ENCODE measurements around the gene MCTP2.

The MCTP2 gene

DNA sequence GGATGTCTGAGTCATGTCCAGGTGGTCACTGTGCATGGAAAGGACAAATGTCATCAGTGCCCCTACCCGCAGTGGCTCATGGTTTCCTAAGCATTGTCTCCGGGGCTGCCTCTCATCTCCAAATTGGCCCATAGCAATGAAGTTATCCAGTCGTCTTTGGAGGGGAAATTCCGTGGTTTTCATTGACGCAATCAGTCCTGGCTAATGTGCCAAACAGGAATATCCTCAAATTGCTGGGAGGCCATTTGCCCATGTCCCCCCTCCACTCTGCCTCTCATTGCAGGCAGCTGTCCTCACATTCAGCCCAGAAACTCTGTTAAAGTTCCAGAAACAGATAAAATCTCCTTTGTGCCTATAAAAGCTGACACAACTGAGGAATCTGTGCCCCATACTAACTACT lies 81.6 kb downstream of the MCTP2 start:
- DNase-seq = no peak

DNA sequence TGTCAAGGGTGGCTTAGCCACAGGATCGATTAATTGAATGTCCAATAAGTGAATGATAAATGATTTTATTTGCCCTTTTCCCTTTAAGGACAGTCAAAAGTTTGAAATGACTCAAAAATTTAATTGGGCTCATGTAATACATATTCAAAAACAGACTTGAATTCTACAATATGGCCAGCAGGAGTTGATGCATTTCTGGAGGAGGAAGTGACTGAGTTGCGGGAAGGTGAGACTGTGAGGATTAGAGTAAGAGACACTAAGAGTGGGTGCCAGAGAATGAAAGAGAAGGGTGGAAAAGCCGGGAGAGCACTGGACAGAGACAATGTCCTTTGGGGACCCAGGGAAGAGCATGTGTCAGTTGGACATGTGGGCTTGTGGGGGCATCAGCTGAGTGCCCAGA lies 83.3 kb downstream of the MCTP2 start:
- DNase-seq = no peak

DNA sequence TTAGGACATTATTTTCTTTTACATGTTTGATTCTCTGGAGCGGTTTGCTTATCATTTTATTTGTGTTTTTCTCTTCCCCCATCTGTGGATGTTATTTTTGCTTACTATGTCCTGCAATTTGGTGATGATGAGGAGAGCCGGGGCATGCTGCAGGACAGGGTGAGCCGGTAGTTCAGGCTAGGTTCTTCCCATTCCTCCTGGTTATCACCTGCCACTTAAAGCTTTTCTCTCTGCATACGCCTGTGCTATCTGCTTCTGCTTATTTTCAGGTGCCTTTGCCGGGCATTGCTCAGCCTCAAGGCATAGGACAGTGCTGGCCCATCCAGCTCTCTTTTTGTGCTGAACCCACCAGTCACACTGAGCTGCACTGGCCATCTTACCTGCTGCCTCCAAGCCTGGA lies 85.8 kb downstream of the MCTP2 start:
- DNase-seq = no peak

GRCh38 chr15:94322141-94322540 lies 90.8 kb downstream of the MCTP2 start:
- DNase-seq = no peak

DNA sequence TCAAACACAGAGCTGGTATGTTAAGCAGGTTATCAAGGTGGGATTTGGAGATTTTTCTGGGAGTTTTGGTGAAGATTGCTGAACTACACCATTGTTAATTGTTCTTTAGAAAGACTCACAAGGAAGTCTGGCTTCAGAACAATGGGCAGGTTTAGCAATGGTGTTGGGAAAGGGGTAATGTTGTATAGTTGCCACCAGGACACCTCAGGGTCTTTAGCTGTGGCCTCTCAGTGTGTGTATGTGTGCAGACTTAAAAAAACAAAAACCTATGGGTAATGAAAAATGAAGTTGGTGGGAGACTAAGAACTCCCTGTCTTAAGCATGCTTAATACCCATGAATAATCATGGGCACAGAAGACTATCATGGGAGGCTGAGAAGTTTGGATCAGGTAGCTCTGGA lies 91.7 kb downstream of the MCTP2 start:
- no peak for DNase-seq

DNA sequence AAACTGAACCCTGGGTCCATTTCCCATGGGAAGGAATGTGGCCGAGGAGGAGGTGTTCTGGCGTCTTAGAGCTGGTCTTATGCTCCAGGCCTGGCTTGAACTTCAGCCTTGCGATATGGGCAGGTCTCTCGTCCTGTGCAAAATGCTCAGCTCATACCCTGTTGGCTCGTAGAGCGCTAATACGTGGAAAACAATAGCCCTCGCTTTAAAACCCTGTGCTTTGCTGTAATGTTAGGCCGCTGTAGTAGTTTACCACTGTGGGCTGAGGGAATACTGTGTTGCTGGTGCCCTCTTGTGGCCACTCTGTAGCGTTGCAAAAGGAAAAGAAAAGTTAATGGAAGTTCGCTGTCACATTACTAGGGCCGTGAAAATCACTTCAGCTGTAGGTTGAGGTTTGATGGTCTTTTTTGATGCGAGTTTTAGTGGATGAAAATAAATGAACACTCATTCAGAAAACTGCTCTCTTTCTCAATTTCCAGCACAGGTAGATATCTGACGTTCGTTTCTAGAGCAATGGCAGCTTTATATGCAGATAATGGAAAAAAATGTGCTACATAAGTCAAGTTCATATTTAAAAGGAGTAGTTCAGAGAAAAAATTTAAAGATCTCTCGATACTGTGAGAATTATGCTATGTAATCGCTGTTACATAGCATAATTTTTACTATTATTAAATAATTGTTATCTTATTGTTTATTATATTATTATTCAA lies 92.9 kb downstream of the MCTP2 start:
- DNase-seq = peak; percentile 63

- no peak for DNase-seq
Observed at GRCh38 chr15:94324835-94325767, 93.7 kb downstream of the MCTP2 start.

GRCh38 chr15:94327356-94327936 lies 96.1 kb downstream of the MCTP2 start:
- DNase-seq = peak; percentile 30

GRCh38 chr15:94331731-94332130 lies 100.4 kb downstream of the MCTP2 start:
- DNase-seq = no peak

- no peak for DNase-seq
Observed at GRCh38 chr15:94335616-94336015, 104.3 kb downstream of the MCTP2 start.

- no peak for DNase-seq
Observed at GRCh38 chr15:94336817-94337467, 105.6 kb downstream of the MCTP2 start.

DNA sequence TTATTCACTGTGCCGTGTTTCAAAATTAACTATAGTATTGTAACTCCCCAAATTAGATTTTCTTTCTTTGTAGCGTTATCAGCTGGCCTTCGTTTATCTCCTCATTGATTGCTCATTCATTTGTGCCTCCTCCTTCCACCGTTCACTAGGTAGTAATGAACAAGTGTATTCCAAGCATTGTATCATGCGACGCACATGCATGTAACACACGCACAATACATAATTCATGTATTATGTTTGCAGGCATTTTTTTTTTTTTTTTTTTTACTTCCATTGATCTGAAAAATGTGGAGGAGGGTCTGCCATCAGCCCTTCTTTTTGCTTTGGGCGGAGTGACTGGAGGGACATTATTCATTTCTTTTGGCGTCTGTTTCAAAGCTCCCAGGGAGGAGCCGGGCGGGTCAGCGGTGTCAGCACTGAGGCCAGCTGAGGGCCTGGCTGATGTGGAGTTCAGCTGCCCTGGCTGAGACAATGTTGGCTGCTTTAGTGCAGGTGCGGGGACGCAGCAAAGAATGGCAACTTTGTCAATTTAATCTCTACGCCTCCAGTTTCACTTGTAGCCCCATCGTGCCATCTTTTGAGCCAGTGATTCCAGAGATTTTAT lies 107.0 kb downstream of the MCTP2 start:
- no peak for DNase-seq

DNA sequence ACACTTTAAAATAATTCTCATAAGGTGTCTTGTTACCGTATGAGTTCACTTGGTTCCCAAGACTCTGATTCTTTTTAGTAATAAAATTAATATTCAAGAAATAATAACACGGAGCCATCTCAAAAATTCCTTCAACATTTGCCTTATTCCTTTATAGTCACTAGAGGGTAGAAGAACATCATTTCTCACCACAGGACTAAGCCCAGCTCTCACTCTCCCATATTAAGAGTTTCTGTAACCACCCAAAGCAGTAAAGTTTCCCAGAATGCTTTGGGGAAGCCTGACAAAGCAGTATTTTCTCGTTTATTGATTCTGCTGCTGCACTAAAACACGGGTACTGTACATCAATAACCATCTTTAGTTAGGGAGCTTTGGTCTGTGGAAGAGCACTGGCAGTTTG lies 114.9 kb downstream of the MCTP2 start:
- no peak for DNase-seq

DNA sequence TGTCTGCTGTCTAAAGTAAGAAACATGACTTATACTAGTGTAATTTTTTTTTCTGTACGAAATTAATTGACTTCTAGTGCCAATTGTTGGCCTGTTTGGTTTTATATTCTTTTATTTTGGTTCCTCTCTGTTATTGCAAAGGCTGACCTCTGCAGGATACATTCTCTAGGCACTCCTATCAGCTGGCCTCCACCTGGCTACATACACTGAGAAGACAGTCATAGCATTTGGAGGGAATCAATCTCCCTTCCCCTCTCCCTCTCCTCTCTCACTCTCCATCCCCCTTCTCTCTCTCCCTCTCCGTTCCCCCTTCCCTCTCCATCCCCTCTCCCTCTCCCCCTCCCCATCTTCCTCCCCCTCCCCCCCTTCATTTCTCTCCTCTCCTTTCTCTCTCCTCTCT lies 116.7 kb downstream of the MCTP2 start:
- no peak for DNase-seq

DNA sequence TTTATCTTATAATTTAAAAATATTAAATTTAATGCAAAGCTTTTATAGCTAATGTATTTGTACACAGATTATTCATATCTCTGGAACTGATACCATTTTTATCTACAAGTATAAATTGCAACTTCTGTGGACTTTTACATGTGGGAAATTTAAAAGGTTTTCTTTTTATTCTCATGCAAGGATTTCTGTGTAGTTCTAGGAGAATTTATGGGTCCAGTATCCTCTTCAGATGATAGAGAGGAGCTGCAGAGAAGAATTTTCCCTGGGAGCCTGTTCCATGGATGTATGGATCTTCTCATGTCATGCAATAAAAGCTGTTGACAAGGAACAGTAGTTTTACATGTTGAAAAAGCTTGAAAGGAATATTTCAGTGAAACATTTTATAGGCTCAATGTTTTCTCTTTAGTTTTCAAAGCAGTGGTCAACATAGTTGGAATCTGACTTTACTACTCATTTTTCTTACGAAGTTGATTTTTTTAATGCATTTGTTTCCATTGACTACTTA lies 119.7 kb downstream of the MCTP2 start:
- DNase-seq = no peak

- DNase-seq = no peak
Observed at GRCh38 chr15:94352636-94353487, 121.5 kb downstream of the MCTP2 start.

- DNase-seq = no peak
Observed at GRCh38 chr15:94353488-94353820, 122.1 kb downstream of the MCTP2 start.

GRCh38 chr15:94354655-94355054 lies 123.3 kb downstream of the MCTP2 start:
- no peak for DNase-seq

- no peak for DNase-seq
Observed at GRCh38 chr15:94359716-94360115, 128.4 kb downstream of the MCTP2 start.

DNA sequence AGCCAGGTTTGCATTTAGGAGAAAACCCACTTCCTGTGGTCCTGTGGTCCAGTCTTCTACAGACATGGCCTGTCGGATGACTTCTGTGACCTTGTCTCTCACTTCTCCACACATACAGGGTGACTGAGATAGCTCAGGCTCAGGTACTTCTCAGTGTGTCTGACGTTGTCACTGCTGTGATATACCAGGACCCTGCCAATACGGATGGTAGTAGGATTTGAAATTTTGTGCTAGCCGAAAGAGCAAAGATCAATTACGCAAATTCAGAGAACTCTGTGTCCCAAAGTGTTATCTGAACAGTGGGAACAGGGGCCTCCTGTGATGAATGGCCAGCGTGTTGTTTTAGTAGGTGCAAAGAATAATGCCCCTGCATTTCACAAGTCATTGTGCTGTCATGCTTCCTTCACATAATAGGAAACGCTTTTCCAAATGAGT lies 128.9 kb downstream of the MCTP2 start:
- no peak for DNase-seq

DNA sequence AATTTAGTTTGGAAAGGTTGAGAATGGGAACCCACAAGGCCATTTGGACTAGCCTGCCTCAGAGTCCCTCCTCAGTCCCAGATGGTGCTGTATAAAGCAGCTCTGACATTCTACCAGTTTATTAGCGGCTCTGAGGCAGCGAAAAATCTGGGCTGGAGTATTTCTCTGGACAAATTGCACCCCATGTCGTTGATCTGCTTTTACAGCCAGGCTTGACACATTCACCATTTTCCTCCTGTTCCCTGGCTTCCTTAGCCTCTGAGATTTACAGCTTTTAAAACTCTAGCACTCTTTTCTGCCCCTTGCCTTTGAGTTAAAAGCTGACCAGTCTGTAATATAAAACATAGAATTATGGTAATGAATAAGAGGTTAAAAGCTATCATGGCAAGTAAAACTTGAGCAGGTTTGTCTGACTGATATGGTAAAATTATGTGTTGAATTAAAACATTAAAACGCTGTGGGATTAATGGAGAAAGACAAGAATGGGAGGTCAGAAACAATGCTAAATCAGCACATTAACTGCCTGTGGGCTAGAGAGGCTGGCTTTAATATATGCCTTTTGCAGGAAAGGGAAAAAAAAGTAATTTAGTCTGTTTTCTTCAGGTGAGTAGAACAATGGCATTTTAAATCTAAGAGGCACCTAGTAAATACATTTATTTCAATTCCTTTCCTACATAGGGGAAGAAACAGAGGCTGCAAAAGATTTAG lies 131.2 kb downstream of the MCTP2 start:
- no peak for DNase-seq

All from midbrain (tissue), 1 donor.